Left lobe of liver (tissue), 2 donors: ENCODE data around the gene MDC1. TPM values are rescaled to one million over a fixed set of nuclear protein-coding genes. Genes with fewer than 3 reads are reported as not detected.
"Not testable (repeated sequence)": the region's sequence is repeated elsewhere in the genome, so short reads cannot be mapped to it uniquely, and the experiment has no call there.

Experiments
- ATAC-seq: fragments of 200-7000 bp; cut with Tn5 transposase; one replicate; pipeline ENCODE4 v1.9.1; 2020; ENCODE audit warnings: mild to moderate bottlenecking, moderate library complexity
- DNase-seq: peaks from one replicate; pipeline ENCODE4 v3.0.0-alpha.2; 2020; ENCODE audit warnings: low spot score
- total RNA-seq: library from RNA; stranded (reverse); gene quantifications from one replicate; pipeline ENCODE4 v1.2.1, GENCODE V29; 2021
- donor health status: DM: no; HTN: no; CAD: no; lungs with moderate emphysema.
- donor health status: DM: no; HTN: yes; CAD: no.

The MDC1 gene
- total RNA-seq: 13.7 TPM

GRCh38 chr6:30717129-30717844, at the start of gene MDC1:
TSS of gene MDC1 (minus strand) at chr6:30717281. CDS start at chr6:30715175, 2,106 bp downstream.
- peak; percentile 100 for DNase-seq
- peak; percentile 77 for ATAC-seq

GRCh38 chr6:30766461-30767157, 49.5 kb upstream of the MDC1 start:
- DNase-seq (peak; percentile 84), ATAC-seq (peak; percentile 75)

GRCh38 chr6:30765495-30765894, 48.4 kb upstream of the MDC1 start:
- not testable (repeated sequence) for DNase-seq, ATAC-seq

- ATAC-seq: not testable (repeated sequence)
Observed at GRCh38 chr6:30764490-30765043, 47.5 kb upstream of the MDC1 start.

GRCh38 chr6:30763618-30764489, 46.8 kb upstream of the MDC1 start:
- DNase-seq: peak; percentile 74
- ATAC-seq: peak; percentile 80

More at GRCh38 chr6:30764490-30765043, 47.5 kb upstream of the MDC1 start:
- not testable (repeated sequence) for DNase-seq

- DNase-seq: no peak
- ATAC-seq: peak; percentile 3
Observed at GRCh38 chr6:30763155-30763617, 46.1 kb upstream of the MDC1 start.

GRCh38 chr6:30761791-30762429, 44.8 kb upstream of the MDC1 start:
- ATAC-seq (no peak), DNase-seq (no peak)

- no peak for ATAC-seq
- DNase-seq: no peak
Observed at GRCh38 chr6:30760549-30760948, 43.5 kb upstream of the MDC1 start.

GRCh38 chr6:30759575-30760239, 42.6 kb upstream of the MDC1 start:
- ATAC-seq (no peak), DNase-seq (no peak)

- ATAC-seq (no peak), DNase-seq (no peak)
Observed at GRCh38 chr6:30757261-30757904, 40.3 kb upstream of the MDC1 start.

- DNase-seq, ATAC-seq: not testable (repeated sequence)
Observed at GRCh38 chr6:30756405-30757003, 39.4 kb upstream of the MDC1 start.

- DNase-seq (no peak), ATAC-seq (no peak)
Observed at GRCh38 chr6:30754631-30755030, 37.5 kb upstream of the MDC1 start.

GRCh38 chr6:30752157-30752927, 35.3 kb upstream of the MDC1 start:
- ATAC-seq (peak; percentile 16), DNase-seq (peak; percentile 50)

- no peak for DNase-seq
- peak; percentile 64 for ATAC-seq
Observed at GRCh38 chr6:30750379-30750668, 33.2 kb upstream of the MDC1 start.

- DNase-seq: no peak
- peak; percentile 74 for ATAC-seq
Observed at GRCh38 chr6:30749554-30750378, 32.7 kb upstream of the MDC1 start.

GRCh38 chr6:30748851-30749540, 31.9 kb upstream of the MDC1 start:
- no peak for ATAC-seq

More at GRCh38 chr6:30748851-30749540, 31.9 kb upstream of the MDC1 start:
- DNase-seq: no peak
